HL-60 (cell line): ENCODE data around the gene PCK1.

ENCODE experiments used
- POLR2AphosphoS5 ChIP-seq: IDR thresholded peaks from 2 replicates; pipeline ENCODE4 v1.6.1; 2012; ENCODE audit warnings: low read depth
- TF ChIP-seq, protein P1 (sequence below): IDR thresholded peaks from one replicate; pipeline ENCODE4 v1.5.1; 2011; ENCODE audit warnings: low read length, control low read depth, inconsistent platforms; ENCODE audit not compliant: insufficient read depth
- TF ChIP-seq, protein P2 (sequence below): IDR thresholded peaks from 2 replicates; pipeline ENCODE4 v1.6.1; 2012; ENCODE audit warnings: low read depth; ENCODE audit not compliant: insufficient replicate concordance

DNA sequence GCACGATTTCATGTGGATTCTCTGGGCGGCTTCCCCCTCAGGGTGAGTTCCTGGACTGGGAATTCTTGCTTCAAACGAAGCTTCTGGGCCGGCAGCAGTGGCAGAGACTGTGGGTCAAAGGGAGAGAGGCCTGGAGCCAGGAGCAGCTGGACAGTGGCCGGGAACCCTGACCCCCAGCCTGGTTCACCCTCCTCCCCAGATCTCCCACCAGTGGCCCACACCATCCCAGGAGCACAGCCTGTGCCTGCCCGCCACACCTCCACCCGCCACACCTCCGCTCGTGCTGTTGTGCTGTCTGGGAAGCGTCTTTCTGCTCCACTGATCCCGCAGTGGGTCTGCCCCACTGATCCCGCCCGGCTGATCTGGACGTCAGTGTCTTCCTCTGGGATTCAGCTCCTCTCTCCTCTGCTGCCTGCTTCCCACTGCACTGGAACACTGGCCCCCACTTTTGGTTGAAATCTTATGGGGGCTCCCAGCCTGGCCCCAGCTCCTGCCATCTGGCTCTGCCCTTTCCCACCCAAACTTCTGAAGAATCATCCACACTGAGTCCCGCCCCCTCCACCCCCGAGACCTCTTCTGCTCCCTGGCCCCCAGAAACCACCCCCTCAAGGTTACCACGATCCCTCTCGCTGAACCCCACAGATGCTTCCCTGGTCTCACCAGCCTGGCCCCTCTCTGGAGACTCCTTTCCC is 49.5 kb downstream of the PCK1 start:
- TF ChIP-seq, protein P1, sequence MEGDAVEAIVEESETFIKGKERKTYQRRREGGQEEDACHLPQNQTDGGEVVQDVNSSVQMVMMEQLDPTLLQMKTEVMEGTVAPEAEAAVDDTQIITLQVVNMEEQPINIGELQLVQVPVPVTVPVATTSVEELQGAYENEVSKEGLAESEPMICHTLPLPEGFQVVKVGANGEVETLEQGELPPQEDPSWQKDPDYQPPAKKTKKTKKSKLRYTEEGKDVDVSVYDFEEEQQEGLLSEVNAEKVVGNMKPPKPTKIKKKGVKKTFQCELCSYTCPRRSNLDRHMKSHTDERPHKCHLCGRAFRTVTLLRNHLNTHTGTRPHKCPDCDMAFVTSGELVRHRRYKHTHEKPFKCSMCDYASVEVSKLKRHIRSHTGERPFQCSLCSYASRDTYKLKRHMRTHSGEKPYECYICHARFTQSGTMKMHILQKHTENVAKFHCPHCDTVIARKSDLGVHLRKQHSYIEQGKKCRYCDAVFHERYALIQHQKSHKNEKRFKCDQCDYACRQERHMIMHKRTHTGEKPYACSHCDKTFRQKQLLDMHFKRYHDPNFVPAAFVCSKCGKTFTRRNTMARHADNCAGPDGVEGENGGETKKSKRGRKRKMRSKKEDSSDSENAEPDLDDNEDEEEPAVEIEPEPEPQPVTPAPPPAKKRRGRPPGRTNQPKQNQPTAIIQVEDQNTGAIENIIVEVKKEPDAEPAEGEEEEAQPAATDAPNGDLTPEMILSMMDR, result no peak
- TF ChIP-seq POLR2AphosphoS5, result no peak
- TF ChIP-seq, protein P2, sequence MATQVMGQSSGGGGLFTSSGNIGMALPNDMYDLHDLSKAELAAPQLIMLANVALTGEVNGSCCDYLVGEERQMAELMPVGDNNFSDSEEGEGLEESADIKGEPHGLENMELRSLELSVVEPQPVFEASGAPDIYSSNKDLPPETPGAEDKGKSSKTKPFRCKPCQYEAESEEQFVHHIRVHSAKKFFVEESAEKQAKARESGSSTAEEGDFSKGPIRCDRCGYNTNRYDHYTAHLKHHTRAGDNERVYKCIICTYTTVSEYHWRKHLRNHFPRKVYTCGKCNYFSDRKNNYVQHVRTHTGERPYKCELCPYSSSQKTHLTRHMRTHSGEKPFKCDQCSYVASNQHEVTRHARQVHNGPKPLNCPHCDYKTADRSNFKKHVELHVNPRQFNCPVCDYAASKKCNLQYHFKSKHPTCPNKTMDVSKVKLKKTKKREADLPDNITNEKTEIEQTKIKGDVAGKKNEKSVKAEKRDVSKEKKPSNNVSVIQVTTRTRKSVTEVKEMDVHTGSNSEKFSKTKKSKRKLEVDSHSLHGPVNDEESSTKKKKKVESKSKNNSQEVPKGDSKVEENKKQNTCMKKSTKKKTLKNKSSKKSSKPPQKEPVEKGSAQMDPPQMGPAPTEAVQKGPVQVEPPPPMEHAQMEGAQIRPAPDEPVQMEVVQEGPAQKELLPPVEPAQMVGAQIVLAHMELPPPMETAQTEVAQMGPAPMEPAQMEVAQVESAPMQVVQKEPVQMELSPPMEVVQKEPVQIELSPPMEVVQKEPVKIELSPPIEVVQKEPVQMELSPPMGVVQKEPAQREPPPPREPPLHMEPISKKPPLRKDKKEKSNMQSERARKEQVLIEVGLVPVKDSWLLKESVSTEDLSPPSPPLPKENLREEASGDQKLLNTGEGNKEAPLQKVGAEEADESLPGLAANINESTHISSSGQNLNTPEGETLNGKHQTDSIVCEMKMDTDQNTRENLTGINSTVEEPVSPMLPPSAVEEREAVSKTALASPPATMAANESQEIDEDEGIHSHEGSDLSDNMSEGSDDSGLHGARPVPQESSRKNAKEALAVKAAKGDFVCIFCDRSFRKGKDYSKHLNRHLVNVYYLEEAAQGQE, result no peak
